Vagina (tissue), 2 donors: ENCODE results near the gene TMEM87B.

ENCODE experiments used
- CTCF ChIP-seq, 3 experiments: fragments of 450-650 bp in 2 of 3; fragments of 200-600 bp in 1 of 3; sonication (generic) in 1 of 3; IDR thresholded peaks; one replicate each; pipeline ENCODE4 v1.5.1; 2017 to 2019; ENCODE audit warnings: antibody characterized with exemption in 3 of 3, mild to moderate bottlenecking in 2 of 3, moderate library complexity in 2 of 3
- POLR2AphosphoS5 ChIP-seq, 2 donors: sonication (generic); formaldehyde crosslinking; IDR thresholded peaks; one replicate each; pipeline ENCODE4 v1.9.0; 2017; ENCODE audit warnings: antibody characterized with exemption in 2 of 2, mild to moderate bottlenecking in 2 of 2, low read depth in 1 of 2; ENCODE audit not compliant: insufficient read depth in 1 of 2

DNA sequence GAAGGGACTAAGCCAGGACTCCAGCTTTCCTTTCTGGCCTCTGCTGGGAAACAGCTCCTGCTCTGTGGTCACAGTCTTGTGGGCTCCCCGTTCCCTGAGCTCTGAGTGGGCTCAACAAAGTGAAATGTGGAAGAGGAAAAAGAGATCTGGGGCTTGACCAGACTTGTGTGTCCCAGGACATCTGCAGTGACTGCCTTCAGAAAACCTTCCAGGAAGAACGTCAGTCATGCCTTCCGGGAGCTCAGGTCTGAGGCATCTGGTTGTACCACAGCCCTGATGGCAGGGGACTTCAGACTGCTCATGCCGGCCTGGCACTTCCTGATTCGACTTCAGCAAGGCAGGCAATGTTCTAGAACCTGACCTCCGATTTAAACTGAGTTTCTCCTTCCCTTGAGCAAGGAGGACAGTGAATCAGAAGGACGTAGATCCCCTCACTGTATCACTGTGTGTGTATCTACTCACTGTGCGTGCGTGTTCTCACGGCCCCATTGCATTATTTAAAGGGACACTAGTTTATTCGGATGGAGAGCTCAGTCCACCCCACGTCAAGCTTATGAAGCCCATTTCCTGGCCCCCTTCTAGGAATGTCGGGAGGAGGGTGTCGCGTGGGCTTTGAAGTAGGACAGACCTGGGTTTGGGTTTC is 82.6 kb downstream of the TMEM87B start:
- TF ChIP-seq CTCF (IDR thresholded peaks at IDR 0.05) (no peak), POLR2AphosphoS5 (IDR thresholded peaks at IDR 0.05; ENCODE audit: insufficient read depth in 1 of 2, low read depth in 1 of 2) (no peak)
